Ascending aorta (tissue), 2 donors: ENCODE results near the gene CPNE4. TPM values are rescaled to one million over a fixed set of nuclear protein-coding genes. Genes with fewer than 3 reads are reported as not detected.

Experiments used
- DNase-seq, 2 donors: peaks; one replicate each; pipeline ENCODE4 v3.0.0-alpha.2; 2019; ENCODE audit warnings: low spot score in 2 of 2
- H3K27ac ChIP-seq, 2 donors: fragments of 200-600 bp; sonication (generic); one replicate each; pipeline ENCODE4 v1.5.1; 2016 to 2017; ENCODE audit warnings: mild to moderate bottlenecking in 1 of 2
- H3K27me3 ChIP-seq: fragments of 200-600 bp; sonication (generic); one replicate; pipeline ENCODE4 v1.5.1; 2017
- H3K36me3 ChIP-seq, 2 donors: fragments of 200-600 bp; sonication (generic); one replicate each; pipeline ENCODE4 v1.5.1; 2016
- H3K4me1 ChIP-seq, 2 donors: fragments of 200-600 bp; sonication (generic); one replicate each; pipeline ENCODE4 v1.5.1; 2016 to 2017; ENCODE audit warnings: mild to moderate bottlenecking in 1 of 2
- H3K4me3 ChIP-seq, 2 donors: fragments of 200-600 bp; sonication (generic); one replicate each; pipeline ENCODE4 v1.5.1; 2016 to 2017; ENCODE audit warnings: mild to moderate bottlenecking in 1 of 2
- H3K9me3 ChIP-seq, 2 donors: fragments of 200-600 bp; sonication (generic); one replicate each; pipeline ENCODE4 v1.5.1; 2016
- CTCF ChIP-seq, 3 experiments: fragments of 200-600 bp in 2 of 3; fragments of 450-650 bp in 1 of 3; sonication (generic) in 2 of 3; IDR thresholded peaks; one replicate each; pipeline ENCODE4 v1.5.1; 2016 to 2019; ENCODE audit warnings: antibody characterized with exemption in 3 of 3, mild to moderate bottlenecking in 1 of 3, moderate library complexity in 1 of 3
- intact Hi-C: fragments of 100-400 bp; cut with DNase I; formaldehyde crosslinking; loops from one replicate; pipeline ENCODE4 v1.15.1; 2023
- total RNA-seq: library from RNA; depleted of rRNA; stranded (reverse); fragments of >200 nt; gene quantifications from one replicate; pipeline ENCODE4 v1.1.0, GENCODE V29; 2016

Gene CPNE4
- total RNA-seq, 1 donor from 2014 or later: not detected

DNA sequence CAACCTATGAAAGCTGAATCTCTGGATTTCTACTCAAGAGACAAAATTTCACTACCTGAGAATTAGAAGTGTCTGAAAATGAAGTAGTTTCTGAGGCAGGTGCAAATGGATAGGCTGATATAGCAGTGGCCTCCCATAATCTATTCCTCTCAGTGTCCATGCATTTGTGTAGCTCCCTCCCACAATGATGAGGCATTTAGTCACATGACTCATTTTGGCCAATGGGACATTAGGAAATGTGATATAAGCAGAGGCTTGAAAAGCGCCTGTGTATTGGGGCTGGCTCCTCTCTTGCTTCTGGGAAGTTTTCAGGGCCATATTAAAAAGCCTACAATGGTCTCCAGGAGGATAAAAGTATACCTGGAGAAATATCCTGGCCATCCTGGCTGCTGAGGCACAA lies 452.4 kb downstream of the CPNE4 start:
- no peak overlapping the region for H3K4me3 ChIP-seq
- TF ChIP-seq CTCF (IDR thresholded peaks at IDR 0.05): no peak
- intact Hi-C loops: no loop called here
- DNase-seq: no peak
- H3K27me3 ChIP-seq: no peaks in the 10 kb centered on the region
- no peak overlapping the region for H3K27ac ChIP-seq
- no peaks in the 10 kb centered on the region for H3K36me3 ChIP-seq
- H3K9me3 ChIP-seq: no peaks in the 10 kb centered on the region
- H3K4me1 ChIP-seq: no peaks in the 10 kb centered on the region

GRCh38 chr3:131568460-131568859 lies 466.4 kb downstream of the CPNE4 start:
- Histone ChIP-seq H3K27ac (no peak overlapping the region), H3K4me1 (no peaks in the 10 kb centered on the region), H3K27me3 (no peaks in the 10 kb centered on the region), H3K4me3 (no peak overlapping the region), H3K9me3 (no peaks in the 10 kb centered on the region), H3K36me3 (no peaks in the 10 kb centered on the region)
- TF ChIP-seq CTCF (IDR thresholded peaks at IDR 0.05): no peak
- intact Hi-C loops: no loop called here
- no peak for DNase-seq

DNA sequence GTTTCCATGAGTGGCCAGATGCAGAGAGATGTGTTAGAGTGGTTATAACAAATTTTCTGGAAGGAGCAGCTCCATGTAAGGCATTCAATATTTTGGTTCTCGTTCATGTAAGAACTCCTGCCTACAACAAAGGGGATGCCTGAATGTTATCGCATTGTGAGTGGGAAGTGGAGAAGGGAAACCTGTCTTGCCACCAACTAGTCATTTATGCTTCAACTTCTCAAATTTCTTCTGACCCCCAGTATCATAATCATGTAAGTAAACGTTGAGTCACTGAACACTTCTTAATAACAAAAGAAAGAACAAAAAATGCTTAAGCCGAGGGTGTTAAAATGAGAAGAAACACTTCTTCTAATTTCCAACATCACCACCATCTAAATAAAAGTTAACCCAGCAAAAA lies 470.0 kb downstream of the CPNE4 start:
- no peak for TF ChIP-seq CTCF (IDR thresholded peaks at IDR 0.05)
- Histone ChIP-seq H3K4me1 (no peaks in the 10 kb centered on the region), H3K36me3 (no peaks in the 10 kb centered on the region), H3K27me3 (no peaks in the 10 kb centered on the region), H3K27ac (no peak overlapping the region), H3K4me3 (no peak overlapping the region), H3K9me3 (no peaks in the 10 kb centered on the region)
- intact Hi-C loops: no loop called here
- DNase-seq: no peak

GRCh38 chr3:131561511-131561910 lies 473.3 kb downstream of the CPNE4 start:
- no peak for TF ChIP-seq CTCF (IDR thresholded peaks at IDR 0.05)
- intact Hi-C loops: no loop called here
- no peaks in the 10 kb centered on the region for H3K36me3 ChIP-seq
- H3K4me3 ChIP-seq: no peak overlapping the region
- H3K27ac ChIP-seq: no peak overlapping the region
- H3K9me3 ChIP-seq: no peaks in the 10 kb centered on the region
- H3K27me3 ChIP-seq: no peaks in the 10 kb centered on the region
- no peak for DNase-seq
- no peaks in the 10 kb centered on the region for H3K4me1 ChIP-seq

DNA sequence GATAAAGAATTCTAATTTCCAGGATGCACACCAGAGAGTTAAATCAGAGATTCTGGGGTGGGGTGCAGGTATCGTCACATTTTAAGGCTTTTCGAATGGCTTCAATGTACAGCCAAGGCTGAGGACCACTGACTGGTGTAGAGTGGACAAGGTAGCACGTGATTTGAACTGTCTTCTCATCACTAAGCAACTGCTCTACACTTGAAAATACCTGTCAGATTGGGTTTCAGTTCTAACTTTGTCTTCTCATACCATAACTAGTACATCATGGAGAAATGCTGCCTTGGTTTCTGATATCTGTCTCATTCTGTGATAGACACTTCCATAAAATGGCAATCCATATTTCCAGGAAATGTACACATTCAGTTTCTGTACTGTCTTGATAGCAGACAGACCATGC lies 474.0 kb downstream of the CPNE4 start:
- no peaks in the 10 kb centered on the region for H3K4me1 ChIP-seq

More for the DNA sequence above, 474.0 kb downstream of the CPNE4 start:
- Histone ChIP-seq H3K27ac (no peak overlapping the region), H3K27me3 (no peaks in the 10 kb centered on the region), H3K4me3 (no peak overlapping the region), H3K36me3 (no peaks in the 10 kb centered on the region), H3K9me3 (no peaks in the 10 kb centered on the region)
- TF ChIP-seq CTCF (IDR thresholded peaks at IDR 0.05): no peak
- no peak for DNase-seq
- intact Hi-C loops: no loop called here
